GM21529 (cell line): ENCODE results near the gene ZNF511.

Experiments used
- ATAC-seq: cut with Tn5 transposase; IDR thresholded peaks from one replicate; pipeline ENCODE4 v1.9.1; 2021; ENCODE audit not compliant: unreplicated experiment

The ZNF511 gene

DNA sequence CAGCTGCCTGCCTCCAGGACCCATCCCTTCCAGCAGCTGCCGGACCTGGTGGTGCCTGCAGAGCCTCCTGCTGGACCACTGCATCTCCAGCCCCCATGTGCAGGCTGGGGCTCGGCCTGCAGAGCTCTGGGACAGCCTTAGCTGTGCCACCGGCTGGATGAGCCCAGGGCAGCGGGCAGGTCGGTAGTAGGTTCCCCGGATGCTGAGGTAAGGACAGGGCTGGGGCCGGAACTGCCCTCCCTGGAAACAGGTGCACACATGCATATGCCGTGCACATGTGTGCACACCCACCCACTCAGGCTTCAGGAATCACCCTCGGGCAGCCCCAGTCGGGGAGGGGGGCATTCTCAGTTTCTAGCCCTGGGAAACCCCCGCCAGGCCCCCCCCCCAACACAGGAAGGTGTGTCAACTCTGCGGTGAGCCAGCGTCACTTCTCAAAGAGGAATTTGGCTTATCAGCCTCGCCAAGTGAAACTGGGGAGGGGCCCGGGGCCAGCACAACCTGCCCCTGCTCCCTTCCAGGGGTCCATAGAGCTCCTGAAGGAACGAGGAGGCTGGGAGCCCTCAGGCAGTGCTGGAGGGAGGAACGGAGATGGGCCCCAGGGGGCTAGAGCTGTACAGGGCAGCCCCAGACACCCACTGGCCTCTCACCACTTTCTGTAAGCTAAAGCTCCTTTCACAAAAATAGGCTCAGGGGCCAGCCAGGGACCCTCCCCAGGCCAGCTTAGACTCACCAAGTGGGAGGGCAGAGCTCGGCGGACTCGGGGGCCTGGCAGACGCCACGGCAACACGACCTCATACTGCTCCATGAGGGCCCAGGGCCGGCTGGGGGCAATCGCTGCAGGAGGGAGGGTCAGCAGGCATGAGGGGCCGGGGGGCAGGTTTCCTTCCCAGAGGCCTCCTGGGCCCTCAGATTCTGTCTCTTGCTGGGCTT lies 33.7 kb upstream of the ZNF511 start:
- ATAC-seq = peak; percentile 49

DNA sequence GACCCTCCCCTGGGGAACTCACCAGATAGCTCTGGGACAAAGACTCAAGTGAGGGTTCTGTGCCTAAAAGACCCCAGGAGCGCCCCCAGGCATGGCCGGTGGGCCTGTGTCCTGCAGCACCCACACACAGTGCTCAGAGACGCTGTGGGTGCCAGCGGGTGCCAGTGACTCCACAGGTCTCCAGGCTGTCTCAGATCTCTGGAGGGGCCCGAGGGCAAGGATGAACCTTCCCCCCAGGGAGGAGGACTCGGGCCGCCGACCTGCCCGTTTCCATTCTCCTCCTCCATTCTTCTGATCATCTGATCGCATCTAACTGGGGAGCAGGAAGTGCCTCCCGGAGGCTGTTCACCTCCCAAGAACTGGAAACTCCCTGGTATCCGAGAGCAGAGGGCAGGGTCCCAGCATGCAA lies 33.0 kb upstream of the ZNF511 start:
- ATAC-seq = peak; percentile 40

GRCh38 chr10:133276100-133276434 lies 32.6 kb upstream of the ZNF511 start:
- ATAC-seq = no peak

DNA sequence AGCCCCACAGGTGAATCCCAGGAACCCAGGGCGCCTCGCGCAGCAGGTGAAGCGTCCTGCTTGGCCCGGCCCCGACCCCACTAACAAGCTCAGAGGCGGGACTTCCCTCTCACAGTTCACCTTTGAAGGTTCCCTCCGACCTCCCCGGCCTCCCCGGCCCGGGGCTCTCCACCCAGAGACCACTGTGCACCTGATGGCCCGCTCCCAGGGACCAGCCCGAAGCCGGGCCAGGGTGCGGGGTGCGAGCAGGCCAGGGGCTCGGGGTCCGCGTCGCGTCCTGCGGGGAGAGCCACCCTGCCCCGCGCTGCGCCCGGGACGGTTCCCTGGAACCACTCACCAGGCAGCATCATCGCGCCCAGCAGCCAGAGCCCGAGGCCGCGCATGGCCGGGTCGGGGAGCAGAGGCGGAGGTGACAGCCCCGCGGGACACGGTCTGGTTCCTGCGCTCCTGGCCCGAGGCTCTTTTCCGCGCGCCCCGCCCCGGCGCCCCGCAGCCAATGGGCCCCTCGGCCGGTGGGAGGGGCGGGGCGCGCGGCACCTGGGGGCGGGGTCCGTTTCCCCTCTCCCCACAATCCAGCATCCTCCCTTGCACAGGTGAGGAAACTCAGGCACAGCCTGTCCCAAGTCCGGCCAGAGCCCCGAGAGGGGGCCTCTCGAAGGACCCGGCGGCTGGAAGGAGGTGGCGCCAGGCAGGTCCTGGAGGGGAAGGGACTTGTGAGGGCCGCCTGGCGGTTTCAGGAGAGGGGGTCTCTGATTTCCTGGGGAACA lies 32.1 kb upstream of the ZNF511 start, which contains the start of gene ADAM8:
TSS of gene ADAM8 (minus strand) at position 434 of the 767 bp plus-strand sequence. CDS start at position 383, 51 bp downstream.
- ATAC-seq = peak; percentile 51

GRCh38 chr10:133277277-133277992 lies 31.3 kb upstream of the ZNF511 start:
- ATAC-seq = no peak

DNA sequence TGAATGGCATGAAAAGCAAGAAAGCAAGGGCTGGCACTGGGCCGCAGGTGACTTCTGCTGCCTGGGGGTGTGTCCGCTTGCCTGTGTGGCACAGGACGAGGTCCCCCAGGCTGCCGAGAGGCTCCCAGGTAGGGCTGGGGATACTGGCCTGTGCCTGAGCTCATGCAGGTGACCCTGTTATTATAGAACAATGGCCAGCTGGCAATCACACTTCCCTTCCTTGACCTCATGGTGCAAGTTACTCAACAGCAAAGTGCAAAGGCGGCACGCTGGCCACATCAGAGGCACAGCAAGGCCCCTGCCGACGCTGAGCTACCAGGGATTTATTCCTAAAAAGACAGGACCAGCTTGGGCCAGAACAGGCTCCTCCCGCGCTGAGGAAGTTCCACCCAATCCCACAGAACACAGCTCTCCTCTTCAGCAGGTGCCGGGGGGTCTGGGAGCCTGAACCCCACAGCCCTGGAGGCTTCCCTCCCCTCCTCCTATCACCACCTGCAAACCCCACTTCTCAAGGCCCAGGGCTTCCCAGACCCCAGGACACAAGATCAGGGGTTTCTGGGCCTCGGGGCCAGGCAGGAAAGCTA lies 30.6 kb upstream of the ZNF511 start:
- no peak for ATAC-seq

DNA sequence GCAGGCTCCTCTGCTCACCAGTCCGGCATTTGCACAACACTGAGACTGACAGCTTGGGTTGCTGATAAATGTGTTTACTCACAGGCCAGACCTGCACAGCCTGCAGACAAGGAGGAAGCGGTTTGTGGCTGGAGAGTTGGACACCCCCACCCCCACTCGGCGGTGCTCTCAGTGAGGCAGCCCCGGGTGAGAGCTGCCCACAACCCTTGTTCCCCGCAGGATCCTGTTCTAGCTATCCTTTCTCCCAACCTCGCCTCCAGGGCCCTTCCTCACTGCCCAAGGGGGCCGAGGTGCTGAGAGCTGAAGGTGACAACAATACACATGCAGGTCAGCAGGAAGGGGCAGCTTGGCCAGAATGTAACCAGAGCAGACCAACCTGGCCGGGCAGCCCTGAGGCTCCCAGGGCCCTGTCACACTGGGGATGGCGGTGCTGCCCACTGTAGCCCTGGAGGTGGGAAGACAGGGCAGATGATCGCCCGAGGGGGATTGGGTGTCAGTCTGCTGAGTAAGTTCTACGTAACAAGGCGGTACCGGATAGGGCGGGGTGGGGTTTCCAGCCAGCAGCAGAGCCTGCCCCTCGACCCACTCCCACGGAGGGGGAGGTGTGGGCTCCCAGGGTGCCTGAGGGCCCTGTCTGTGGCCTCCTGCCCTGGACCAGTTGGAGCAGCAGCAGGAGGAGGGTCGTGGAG lies 30.0 kb upstream of the ZNF511 start:
- peak; percentile 32 for ATAC-seq

DNA sequence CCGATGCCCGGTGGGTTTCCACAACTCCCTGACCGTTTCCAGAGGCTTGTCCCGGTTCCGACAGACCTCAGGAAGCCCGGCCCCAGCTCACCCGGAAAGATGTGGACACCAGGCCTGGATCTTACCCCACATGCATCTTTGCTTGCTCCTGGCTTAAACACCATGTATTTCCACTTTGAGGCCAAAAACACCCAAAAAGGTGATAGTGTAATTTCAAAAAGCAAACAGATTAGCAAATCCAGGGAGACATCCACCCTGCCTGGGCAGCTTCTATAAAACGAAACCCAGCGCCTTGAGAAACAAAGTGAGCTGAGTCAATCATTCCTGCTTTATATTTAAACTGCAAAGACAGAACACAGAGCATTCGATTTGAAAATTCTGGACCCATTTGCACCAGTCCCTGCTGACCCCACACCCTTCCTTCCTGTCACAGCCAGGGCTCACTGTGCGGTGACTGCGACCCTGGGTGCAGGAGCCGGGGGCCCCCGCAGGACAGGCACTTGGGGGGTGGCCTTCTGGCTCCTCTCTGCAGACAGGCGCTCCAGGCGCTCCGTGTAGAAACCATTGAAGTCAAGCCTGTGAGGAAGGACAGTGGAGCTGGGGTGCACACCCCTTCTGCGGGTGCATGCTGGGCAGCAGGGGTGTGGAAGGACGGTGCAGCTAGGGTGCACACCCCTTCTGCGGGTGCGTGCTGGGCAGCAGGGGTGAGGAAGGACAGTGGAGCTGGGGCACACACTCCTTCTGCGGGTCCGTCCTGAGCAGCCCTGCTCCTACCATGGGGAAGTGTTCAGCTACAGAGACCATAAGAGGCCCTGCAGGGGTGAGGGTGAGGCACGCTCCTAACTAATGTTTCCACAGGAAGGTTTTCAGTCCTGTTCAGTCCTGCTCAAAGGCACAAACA lies 29.1 kb upstream of the ZNF511 start:
- ATAC-seq = no peak

DNA sequence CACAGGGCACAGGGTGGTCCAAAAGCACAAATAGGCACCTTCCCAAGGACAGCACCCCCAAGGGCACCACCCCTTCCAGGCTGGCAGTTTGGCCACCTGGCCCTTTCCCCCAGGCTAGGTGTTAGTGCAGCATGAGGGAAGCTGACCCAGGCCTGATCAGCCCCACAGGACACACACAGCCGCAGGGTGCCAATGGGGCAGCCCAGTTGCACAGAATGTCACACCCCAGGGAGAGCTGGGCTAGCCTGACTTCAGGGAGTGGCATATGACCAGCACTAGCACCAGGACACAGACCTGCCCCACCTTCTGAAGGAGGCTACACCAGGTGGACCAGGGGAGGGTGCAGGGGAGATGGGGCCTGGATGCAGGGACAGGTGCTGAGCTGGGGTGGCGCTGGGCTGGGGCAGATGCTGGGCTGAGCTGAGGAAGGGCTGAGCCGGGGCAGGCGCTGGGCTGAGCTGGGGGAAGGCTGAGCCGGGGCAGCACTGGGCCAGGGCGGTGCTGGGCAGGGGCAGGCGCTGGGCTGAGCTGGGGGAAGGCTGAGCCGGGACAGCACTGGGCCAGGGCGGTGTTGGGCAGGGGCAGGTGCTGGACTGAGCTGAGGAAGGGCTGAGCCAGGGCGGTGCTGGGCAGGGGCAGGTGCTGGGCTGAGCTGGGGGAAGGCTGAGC lies 28.2 kb upstream of the ZNF511 start:
- no peak for ATAC-seq

DNA sequence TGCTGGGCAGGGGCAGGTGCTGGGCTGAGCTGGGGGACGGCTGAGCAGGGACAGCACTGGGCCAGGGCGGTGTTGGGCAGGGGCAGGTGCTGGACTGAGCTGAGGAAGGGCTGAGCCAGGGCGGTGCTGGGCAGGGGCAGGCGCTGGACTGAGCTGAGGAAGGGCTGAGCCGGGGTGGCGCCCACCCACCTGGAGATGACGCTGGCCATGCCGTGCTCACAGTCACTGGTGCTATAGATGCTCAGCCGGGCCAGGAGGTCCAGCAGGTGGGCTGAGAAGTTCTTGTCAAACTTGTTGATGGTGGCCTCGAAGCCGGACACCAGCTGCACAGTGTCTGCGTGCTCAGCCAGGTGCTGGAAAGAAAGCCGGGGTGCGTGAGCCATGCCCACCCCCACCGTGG lies 27.6 kb upstream of the ZNF511 start:
- ATAC-seq = no peak

GRCh38 chr10:133281628-133282372 lies 26.9 kb upstream of the ZNF511 start:
- ATAC-seq = no peak

- no peak for ATAC-seq
Observed at GRCh38 chr10:133282846-133283390, 25.8 kb upstream of the ZNF511 start.

- ATAC-seq = no peak
Observed at GRCh38 chr10:133283931-133284330, 24.8 kb upstream of the ZNF511 start.

- ATAC-seq = no peak
Observed at GRCh38 chr10:133285217-133285616, 23.5 kb upstream of the ZNF511 start.

- no peak for ATAC-seq
Observed at GRCh38 chr10:133286366-133286765, 22.3 kb upstream of the ZNF511 start.

DNA sequence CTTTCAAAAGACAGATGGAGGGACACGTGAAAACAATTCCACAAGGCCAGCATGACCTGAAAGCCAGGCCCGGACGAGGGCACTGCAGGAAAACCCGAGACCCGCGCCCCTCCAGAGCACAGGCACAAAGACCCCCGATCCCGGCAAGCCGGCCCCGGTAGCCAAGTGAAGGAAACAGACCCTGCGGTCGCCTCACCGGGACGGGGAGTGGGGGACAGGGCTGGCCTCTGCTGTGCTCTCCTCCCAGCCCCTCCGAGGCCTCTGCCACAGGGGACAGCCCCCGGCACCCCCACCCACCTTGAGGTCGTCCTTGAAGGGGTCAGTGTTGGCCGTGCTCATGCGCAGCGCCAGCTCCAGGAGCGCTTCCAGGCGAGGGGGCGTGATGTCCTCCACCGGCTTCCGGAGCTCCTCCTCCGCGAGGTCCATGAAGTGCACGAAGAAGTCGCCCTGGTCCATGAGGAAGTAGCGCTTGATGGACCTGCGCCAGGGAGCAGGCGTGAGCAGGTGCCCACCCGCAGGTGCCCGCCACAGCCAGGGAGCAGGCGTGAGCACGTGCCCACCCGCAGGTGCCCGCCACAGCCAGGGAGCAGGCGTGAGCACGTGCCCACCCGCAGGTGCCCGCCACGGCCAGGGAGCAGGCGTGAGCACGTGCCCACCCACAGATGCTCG lies 20.7 kb upstream of the ZNF511 start:
- no peak for ATAC-seq

DNA sequence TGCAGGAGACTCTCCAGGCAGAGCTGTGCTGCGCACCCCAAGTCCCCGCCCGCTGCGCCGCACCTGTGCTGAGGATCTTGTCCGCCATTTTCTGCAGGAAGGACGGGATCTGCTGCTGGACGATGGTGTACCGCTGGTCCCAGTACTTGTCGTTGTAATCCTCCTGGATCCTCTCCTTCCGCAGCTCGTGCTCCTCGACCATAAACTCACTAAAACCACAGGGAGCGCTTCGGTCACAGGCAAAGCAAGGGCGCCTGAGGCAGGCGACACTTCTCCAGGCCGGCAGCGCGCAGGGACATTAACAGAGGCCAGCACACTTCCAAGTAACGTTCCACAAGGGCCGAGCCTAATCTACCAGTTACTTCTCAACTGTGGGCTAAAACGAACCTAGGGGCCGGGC lies 19.0 kb upstream of the ZNF511 start:
- ATAC-seq = no peak
